GM20000 (cell line): ENCODE measurements around the gene IFITM5.

Experiments
- DNase-seq: peaks from one replicate; pipeline ENCODE4 v3.0.0; 2012; ENCODE audit warnings: low spot score
- TF ChIP-seq, protein P1 (sequence below): IDR thresholded peaks from 2 replicates; pipeline ENCODE4 v1.5.1; 2012; ENCODE audit warnings: mild to moderate bottlenecking, control low read depth; ENCODE audit errors: extremely low read depth, missing control alignments

IFITM5 gene

DNA sequence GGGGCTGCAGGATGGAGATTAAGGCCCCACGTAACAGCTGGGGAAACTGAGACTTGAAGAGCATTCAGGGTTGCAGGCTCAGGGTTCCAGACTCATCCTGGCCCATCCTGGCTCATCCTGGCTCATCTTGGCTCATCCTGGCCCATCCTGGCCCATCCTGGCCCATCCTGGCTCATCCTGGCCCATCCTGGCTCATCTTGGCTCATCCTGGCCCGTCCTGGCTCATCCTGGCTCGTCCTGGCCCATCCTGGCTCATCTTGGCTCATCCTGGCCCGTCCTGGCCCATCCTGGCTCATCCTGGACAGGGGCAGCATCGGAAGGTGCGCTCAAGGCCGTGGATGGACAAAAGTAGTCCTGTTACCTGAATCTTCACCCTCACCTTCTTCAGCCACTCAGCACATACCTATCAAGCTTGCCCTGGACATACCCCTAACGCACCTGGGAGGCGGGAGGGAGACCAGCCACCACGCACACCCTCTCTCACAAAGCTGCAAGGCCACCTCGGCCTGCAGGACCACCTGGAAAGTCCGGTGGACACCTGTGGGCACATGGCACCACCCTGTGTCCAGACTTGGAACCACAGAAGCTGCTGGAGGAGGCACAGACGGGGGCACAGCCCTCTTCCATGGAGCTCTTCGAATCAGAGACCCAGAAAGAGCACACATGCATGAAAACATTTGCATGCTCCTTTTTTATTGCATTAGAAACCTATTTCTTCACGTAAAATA, 41.4 kb downstream of the IFITM5 start:
- TF ChIP-seq, protein P1, sequence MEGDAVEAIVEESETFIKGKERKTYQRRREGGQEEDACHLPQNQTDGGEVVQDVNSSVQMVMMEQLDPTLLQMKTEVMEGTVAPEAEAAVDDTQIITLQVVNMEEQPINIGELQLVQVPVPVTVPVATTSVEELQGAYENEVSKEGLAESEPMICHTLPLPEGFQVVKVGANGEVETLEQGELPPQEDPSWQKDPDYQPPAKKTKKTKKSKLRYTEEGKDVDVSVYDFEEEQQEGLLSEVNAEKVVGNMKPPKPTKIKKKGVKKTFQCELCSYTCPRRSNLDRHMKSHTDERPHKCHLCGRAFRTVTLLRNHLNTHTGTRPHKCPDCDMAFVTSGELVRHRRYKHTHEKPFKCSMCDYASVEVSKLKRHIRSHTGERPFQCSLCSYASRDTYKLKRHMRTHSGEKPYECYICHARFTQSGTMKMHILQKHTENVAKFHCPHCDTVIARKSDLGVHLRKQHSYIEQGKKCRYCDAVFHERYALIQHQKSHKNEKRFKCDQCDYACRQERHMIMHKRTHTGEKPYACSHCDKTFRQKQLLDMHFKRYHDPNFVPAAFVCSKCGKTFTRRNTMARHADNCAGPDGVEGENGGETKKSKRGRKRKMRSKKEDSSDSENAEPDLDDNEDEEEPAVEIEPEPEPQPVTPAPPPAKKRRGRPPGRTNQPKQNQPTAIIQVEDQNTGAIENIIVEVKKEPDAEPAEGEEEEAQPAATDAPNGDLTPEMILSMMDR = peak; percentile 20
- DNase-seq = no peak

DNA sequence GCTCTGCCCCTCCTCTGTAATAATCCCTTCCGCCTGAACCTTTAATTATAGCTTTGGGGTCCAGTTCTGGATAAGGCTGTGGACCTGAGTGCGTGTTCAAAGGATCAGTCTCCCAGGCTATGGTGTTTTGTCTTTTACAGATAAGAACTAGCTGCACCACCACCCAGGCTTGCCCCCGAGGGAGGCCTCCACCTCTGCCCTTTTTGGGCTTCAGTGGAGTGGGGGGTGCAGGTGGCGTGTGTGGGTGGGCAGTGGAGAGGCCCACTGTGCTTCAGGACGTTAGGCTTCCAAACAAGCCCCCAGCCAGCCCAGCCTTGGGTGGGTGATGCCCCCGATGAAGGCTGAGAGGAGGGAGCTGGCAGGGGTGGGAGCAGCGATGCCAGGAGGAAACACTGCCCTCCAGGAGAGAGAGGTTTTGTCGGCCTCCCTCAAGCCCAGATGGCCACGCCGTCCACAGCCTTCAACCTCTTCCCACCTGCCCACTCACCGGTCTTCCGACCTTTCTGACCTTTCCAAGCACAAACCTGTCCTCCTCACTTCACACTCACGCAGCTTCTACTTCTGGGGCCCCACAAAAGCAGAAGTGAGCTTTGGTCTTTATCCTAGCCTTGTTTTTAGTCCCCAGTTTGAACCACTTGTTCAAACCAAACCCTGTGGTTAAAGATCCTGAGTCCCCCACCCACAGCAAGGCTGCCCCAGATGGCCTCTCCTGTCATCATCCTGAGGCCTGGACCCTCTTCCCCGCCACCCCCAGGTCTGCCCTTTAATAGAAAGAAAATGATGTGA, 42.2 kb downstream of the IFITM5 start:
- TF ChIP-seq, protein P1 = no peak
- peak; percentile 50 for DNase-seq

GRCh38 chr11:255816-256215, 43.5 kb downstream of the IFITM5 start:
- no peak for DNase-seq

DNA sequence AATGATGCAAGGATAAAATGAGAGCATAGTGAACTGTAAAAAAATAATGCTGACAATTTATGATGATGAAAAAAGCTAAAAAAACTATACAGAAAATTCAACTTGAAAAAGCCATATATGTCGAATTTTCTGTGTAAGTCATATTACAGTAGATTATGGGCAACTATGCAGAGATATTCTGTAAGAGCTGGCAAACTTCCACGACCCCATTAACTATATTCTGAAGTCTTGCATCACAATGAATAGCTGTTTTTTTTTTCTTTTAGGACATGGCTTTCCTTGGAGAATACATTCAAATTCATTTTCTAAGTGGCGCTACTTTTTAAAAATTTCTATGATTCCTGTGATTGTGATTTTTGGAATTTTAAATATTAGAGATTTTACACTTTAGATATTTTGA, 44.1 kb downstream of the IFITM5 start:
- DNase-seq = no peak
- TF ChIP-seq, protein P1 = no peak

More at GRCh38 chr11:255816-256215, 43.5 kb downstream of the IFITM5 start:
- TF ChIP-seq, protein P1 = no peak

- no peak for DNase-seq
- TF ChIP-seq, protein P1 = no peak
Measured at GRCh38 chr11:253886-254270, 45.4 kb downstream of the IFITM5 start.

DNA sequence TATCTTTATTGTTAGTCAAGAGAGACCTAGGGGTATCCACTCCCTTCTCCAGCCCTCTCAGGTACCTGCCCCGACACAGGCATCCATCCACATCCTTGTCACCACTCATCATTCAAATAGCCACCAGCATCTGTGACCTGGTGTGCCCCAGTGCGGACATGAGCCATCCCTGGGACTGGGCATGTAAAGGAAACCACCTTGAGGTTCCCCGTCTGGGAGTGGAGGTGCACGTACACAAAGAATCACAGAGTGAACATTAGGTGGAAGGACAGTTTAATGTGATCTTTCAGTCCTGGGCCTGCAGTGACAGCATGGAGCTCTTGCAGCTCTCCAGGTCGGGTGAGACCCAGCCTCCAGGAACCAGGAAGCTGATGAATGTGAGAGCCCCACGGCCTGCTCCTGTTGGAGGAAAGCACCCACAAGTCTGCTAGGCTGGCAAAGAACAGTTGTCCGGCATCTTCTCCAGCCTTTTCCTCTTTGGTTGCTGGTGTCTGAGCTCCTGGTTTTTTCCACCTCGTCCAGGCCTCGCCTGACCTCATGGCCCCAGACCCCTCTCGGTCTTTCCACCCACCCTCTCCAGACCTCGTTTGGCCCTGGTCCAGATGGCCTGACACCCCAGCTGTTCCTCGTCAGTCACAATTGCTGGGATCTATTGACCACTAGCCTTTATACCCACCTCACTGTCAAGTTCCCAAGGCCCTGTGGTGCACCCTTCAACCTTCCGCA, 46.0 kb downstream of the IFITM5 start:
- no peak for DNase-seq
- TF ChIP-seq, protein P1 = no peak

GRCh38 chr11:252666-253065, 46.7 kb downstream of the IFITM5 start:
- no peak for DNase-seq
- TF ChIP-seq, protein P1 = no peak
